GM21381 (cell line): ENCODE data around the gene MRM2.

Source experiments
- ATAC-seq: cut with Tn5 transposase; IDR thresholded peaks from one replicate; pipeline ENCODE4 v1.9.1; 2021; ENCODE audit warnings: mild to moderate bottlenecking, moderate library complexity; ENCODE audit not compliant: unreplicated experiment

Gene MRM2

GRCh38 chr7:2248984-2249694 is 7.1 kb upstream of the MRM2 start:
- peak; percentile 56 for ATAC-seq

GRCh38 chr7:2247141-2247995 is 5.4 kb upstream of the MRM2 start:
- ATAC-seq: no peak

GRCh38 chr7:2245883-2246675 is 4.1 kb upstream of the MRM2 start:
- ATAC-seq: no peak

- ATAC-seq: no peak
These were observed 2.5 kb upstream of the MRM2 start for GRCh38 chr7:2244404-2244995.

- ATAC-seq: no peak
These were observed 1.5 kb upstream of the MRM2 start for GRCh38 chr7:2243458-2243857.

GRCh38 chr7:2242541-2243429 is 780 bp upstream of the MRM2 start:
- no peak for ATAC-seq

GRCh38 chr7:2239242-2239641 is 2.8 kb downstream of the MRM2 start:
- no peak for ATAC-seq

GRCh38 chr7:2237109-2237602 is 4.8 kb downstream of the MRM2 start:
- peak; percentile 51 for ATAC-seq

- no peak for ATAC-seq
These were observed 8.1 kb downstream of the MRM2 start for GRCh38 chr7:2233926-2234325.

- peak; percentile 61 for ATAC-seq
These were observed 9.1 kb downstream of the MRM2 start, which contains the start of gene MAD1L1 for GRCh38 chr7:2232766-2233520. Gene MAD1L1, minus strand, starts transcription at chr7:2232945. Its CDS starts 2,812 bp downstream, at chr7:2230133.

- ATAC-seq: peak; percentile 18
These were observed 9.8 kb downstream of the MRM2 start for GRCh38 chr7:2231992-2232765.

- no peak for ATAC-seq
These were observed 11.1 kb downstream of the MRM2 start for GRCh38 chr7:2230882-2231281.

- ATAC-seq: no peak
These were observed 11.8 kb downstream of the MRM2 start for GRCh38 chr7:2230226-2230625.

GRCh38 chr7:2229467-2229866 is 12.5 kb downstream of the MRM2 start:
- ATAC-seq: no peak

- no peak for ATAC-seq
These were observed 13.1 kb downstream of the MRM2 start for GRCh38 chr7:2228921-2229320.

- no peak for ATAC-seq
These were observed 14.3 kb downstream of the MRM2 start for GRCh38 chr7:2227699-2228098.

- ATAC-seq: no peak
These were observed 16.2 kb downstream of the MRM2 start for GRCh38 chr7:2225830-2226229.

GRCh38 chr7:2225336-2225735 is 16.7 kb downstream of the MRM2 start:
- ATAC-seq: no peak
